ENCODE results near the gene SATB1. TPM values are rescaled to one million over a fixed set of nuclear protein-coding genes. Genes with fewer than 3 reads are reported as not detected.
A peak's percentile ranks its signal among the peaks of the same experiment; 100 is the strongest.

The SATB1 gene
- total RNA-seq, 6 experiments from 2014 or later = 9.3 to 14.9 (median 12.0) TPM

DNA sequence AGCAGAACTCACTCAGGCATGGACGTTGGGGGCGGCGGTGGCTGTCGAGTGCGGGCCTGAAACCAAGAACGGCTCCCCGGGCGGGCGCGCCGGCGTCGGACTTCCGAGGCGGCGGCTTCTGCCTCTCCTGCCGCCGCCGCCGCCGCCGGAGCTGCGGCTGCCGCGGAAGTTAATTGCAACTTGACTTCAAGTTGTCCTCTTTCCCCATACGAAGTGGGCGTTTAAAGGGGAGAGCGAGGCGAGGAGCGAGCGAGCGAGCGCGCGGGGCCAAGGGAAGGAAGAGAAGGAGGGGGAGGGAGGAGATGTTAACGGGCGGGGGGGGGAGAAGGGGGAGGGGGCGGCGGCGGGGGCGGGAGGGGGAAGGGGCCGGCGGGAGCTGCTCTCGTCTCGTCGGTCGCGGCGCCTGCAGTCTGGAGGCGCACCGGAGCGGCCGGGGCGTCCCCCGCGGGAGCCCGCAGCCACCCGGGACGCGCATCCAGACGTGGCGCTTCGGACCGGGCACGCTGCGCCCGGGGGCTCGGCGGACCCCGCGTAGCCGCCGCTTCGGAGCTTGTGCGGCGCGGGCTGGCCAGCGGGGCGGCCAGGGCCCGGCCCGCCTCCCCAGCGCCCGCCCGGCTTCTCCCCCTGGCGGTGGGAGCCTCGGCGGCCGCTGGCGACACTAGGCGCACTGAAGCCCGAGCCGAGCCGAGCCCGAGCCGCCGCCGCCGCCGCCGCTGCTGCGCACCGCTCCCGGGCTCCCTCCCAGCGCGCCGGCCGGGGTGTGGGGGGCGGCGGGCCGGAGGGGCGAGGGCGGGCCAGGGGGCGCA, 19.7 kb upstream of the SATB1 start:
- H3K27ac ChIP-seq = no peak overlapping the region

DNA sequence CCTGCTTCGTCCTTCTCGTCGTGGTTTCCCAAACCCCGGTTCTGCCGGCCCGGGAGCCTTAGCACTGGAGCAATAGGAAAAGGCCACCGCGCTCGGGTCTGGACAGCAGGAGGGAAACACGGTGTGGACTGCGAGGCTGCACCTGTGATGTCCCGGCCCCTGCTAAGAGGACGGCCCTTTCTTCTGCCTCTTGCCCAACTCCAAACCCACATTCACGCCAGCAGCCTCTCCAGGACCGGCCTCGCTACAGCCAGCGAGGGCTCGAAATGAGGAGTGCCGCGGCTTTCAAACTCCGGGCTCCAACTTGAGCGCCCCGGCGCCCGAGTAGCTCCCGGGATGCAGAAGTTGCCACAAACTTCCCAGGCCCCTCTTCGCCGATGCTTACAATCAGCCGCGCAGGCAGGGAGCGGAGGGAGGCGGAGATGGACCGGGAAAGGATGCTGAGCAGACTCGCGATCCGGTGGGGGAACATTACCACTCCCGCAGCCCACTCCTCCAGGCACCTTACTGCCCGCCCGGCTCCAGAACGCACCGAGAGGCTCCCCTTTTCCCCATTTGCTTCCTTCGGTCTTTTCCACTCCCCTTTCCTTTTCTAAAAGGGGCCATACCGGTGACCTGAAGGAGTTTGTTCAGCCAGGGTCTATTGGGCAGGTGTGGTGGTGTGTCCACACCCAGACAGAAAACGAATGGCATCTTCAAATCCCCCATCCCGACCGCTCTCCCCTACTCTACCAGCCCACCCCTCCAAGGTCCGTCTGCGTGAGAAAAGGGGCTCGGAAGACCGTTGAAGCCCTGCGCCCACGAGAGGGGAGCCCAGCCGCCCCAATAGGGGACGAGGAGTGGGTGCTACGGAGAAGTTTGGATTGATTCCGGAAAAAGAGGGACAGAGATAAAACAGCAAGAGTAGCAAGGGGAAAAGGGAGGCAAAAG, 18.8 kb upstream of the SATB1 start:
- no peaks in the 10 kb centered on the region for H3K36me3 ChIP-seq
- H3K4me1 ChIP-seq = peaks cover 0 to 15% (median 3%) of the 10 kb centered on the region in 4 donors
- intact Hi-C loops (cut with DNase I) = no loop called here
- no peaks in the 10 kb centered on the region for H3K9me3 ChIP-seq
- H3K4me3 ChIP-seq = peak overlapping the region; percentile 51 to 54 (median 51)
- 3% methylated on average over 35 of the region's 56 CpGs for WGBS (ENCODE audit: insufficient coverage, low coverage, low lambda C conversion rate, missing lambda C conversion rate)
- peak; percentile 33 to 53 (median 48) for DNase-seq
- ATAC-seq = peak; percentile 22 to 50 (median 38)
- TF ChIP-seq POLR2A (IDR thresholded peaks at IDR 0.05) = no peak
- TF ChIP-seq, protein P1, sequence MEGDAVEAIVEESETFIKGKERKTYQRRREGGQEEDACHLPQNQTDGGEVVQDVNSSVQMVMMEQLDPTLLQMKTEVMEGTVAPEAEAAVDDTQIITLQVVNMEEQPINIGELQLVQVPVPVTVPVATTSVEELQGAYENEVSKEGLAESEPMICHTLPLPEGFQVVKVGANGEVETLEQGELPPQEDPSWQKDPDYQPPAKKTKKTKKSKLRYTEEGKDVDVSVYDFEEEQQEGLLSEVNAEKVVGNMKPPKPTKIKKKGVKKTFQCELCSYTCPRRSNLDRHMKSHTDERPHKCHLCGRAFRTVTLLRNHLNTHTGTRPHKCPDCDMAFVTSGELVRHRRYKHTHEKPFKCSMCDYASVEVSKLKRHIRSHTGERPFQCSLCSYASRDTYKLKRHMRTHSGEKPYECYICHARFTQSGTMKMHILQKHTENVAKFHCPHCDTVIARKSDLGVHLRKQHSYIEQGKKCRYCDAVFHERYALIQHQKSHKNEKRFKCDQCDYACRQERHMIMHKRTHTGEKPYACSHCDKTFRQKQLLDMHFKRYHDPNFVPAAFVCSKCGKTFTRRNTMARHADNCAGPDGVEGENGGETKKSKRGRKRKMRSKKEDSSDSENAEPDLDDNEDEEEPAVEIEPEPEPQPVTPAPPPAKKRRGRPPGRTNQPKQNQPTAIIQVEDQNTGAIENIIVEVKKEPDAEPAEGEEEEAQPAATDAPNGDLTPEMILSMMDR (IDR thresholded peaks at IDR 0.05) = no peak
- H3K27me3 ChIP-seq = peaks cover 0 to 9% of the 10 kb centered on the region in 2 donors
- no peak overlapping the region for H3K27ac ChIP-seq

More for the DNA sequence above, 19.7 kb upstream of the SATB1 start:
- H3K4me3 ChIP-seq = peak overlapping the region; percentile 51 to 54 (median 51)
- intact Hi-C loops (cut with DNase I) = no loop called here
- ATAC-seq = peak; percentile 96 to 98 (median 96)
- H3K27me3 ChIP-seq = peaks cover 0 to 9% of the 10 kb centered on the region in 2 donors
- no peaks in the 10 kb centered on the region for H3K36me3 ChIP-seq
- peak; percentile 17 for TF ChIP-seq POLR2A (IDR thresholded peaks at IDR 0.05)
- TF ChIP-seq, protein P1 (IDR thresholded peaks at IDR 0.05) = peak; percentile 16 to 67 (median 41)
- WGBS (ENCODE audit: insufficient coverage, low coverage, low lambda C conversion rate, missing lambda C conversion rate) = under 1% methylated on average over 24 of the region's 113 CpGs
- H3K9me3 ChIP-seq = no peaks in the 10 kb centered on the region
- peaks cover 0 to 15% (median 3%) of the 10 kb centered on the region in 4 donors for H3K4me1 ChIP-seq
- DNase-seq = peak; percentile 78 to 81 (median 80)

DNA sequence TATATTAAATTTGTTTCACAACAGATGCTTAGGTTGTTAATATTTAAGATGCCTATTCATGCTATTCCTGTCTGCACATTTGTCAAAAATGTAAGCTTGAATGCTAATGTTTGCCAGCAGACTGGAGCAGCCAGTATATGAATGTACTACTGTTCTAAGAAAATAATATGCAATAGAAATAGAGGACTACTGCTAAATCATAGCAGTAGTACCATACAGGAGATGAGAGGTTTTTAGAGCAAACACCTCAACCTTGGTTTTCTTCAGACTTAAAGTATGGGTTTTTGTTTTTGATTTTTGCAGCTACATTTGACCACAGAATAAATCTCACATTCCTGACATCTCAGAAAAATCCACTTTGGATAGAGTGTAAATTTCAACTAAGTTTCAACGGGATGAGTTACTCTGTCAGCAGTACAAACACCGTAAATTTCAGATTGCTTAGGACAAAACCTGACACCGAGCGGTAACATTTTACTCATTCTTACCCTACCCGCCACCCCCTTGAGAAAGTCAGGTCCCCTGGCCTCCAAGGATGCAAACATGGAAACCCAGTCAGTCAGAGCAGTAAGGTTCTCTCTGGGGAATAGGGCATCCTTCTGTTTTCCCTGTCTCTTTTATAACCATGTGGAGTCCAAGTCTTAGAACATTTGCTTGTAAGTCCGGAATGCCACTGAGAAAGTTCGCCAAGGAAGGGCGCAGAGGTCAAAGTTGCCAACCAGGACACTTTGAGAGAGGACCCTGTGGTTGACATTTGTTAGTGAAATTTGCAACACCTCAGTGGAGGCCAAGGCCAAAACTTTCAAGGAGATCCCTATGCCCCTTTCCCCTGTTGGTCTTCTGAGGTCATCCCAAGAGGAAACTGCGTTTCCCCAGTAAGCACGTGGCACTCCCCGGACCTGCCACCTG, 17.9 kb upstream of the SATB1 start:
- intact Hi-C loops (cut with DNase I) = no loop called here
- H3K9me3 ChIP-seq = no peaks in the 10 kb centered on the region
- DNase-seq = no peak
- no peak overlapping the region for H3K27ac ChIP-seq
- no peak for ATAC-seq
- H3K4me3 ChIP-seq = peak overlapping the region in 2 of 3 donors; percentile 51
- TF ChIP-seq, protein P1 (IDR thresholded peaks at IDR 0.05) = no peak
- TF ChIP-seq POLR2A (IDR thresholded peaks at IDR 0.05) = no peak
- H3K36me3 ChIP-seq = no peaks in the 10 kb centered on the region
- H3K4me1 ChIP-seq = peaks cover 0 to 15% (median 3%) of the 10 kb centered on the region in 4 donors
- 45% methylated on average over 10 of the region's 11 CpGs for WGBS (ENCODE audit: insufficient coverage, low coverage, low lambda C conversion rate, missing lambda C conversion rate)
- H3K27me3 ChIP-seq = peaks cover 0 to 9% of the 10 kb centered on the region in 2 donors

DNA sequence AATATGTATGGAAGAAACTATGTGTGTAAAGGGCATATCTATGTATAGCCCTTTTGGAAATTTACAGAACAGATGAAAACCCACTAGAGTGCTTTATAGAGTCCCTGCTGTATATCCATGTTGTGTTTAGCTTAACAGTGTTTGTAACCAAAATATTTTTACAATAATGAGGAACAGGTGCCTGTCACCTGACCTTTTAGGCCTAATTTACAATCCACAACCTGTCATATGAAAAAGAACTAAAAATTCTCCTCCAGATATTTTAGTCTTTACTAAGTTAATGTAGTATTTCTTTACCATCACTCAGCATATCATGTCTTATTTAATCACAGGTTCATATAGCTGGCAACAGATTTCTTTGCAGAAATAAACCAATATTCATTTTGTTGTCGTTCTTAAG, 16.4 kb upstream of the SATB1 start:
- DNase-seq = no peak
- intact Hi-C loops (cut with DNase I) = no loop called here
- ATAC-seq = no peak
- WGBS (ENCODE audit: insufficient coverage, low coverage, low lambda C conversion rate, missing lambda C conversion rate) = 67% methylated on average over 1 of the region's 1 CpG
- no peak overlapping the region for H3K27ac ChIP-seq
- peaks cover 0 to 15% (median 3%) of the 10 kb centered on the region in 4 donors for H3K4me1 ChIP-seq
- TF ChIP-seq, protein P1 (IDR thresholded peaks at IDR 0.05) = no peak
- no peak for TF ChIP-seq POLR2A (IDR thresholded peaks at IDR 0.05)
- no peaks in the 10 kb centered on the region for H3K36me3 ChIP-seq
- peaks cover 0 to 3% of the 10 kb centered on the region in 2 donors for H3K27me3 ChIP-seq
- no peak overlapping the region for H3K4me3 ChIP-seq
- no peaks in the 10 kb centered on the region for H3K9me3 ChIP-seq

All from right lobe of liver (tissue), 6 donors.